ENCODE measurements around the gene EML3. TPM values are rescaled to one million over a fixed set of nuclear protein-coding genes. Genes with fewer than 3 reads are reported as not detected.

EML3 gene
- total and polyA plus RNA-seq, 2 of the 13 experiments (the other 11 are each of a cell fraction or from before 2014, with no cell fraction given), result 10.6 to 12.3 TPM

DNA sequence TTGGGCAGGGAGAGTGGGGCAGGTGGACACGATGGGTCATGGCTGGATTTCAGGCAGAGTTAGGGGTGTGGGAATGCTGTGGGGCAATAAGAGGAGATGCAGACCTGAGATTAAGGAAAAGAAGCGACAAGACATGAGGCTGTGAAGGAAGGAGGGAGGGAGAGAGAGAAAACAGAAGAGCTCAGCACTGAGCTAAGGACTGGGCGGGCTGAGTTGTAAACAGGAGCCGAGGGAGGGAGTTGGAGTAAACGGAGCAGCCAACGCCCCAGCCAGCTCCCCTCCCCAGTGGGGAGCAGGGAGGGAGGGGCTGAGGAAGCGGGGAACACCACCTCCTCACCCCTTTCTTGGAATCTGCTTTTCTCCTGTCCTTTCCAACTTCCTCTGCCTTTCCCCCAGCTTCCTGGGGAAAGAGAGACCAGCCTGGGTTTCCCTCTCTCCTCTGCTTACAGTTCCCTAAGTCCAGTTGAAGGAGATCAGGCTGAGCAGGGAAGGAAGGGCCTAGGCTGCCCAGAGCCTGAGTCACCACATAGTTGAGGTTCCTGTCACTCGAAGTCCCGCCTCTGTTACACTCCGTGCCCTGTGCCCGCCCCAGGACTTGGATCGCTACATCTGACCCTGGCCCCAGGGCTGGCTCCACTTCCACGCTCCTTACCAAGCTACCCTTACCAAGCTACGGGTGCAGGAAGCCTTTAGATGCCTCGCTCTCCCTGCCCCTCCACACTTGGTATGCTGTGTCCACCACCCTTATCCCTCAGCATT lies 59.3 kb downstream of the EML3 start (continued):
- TF ChIP-seq, protein P1, sequence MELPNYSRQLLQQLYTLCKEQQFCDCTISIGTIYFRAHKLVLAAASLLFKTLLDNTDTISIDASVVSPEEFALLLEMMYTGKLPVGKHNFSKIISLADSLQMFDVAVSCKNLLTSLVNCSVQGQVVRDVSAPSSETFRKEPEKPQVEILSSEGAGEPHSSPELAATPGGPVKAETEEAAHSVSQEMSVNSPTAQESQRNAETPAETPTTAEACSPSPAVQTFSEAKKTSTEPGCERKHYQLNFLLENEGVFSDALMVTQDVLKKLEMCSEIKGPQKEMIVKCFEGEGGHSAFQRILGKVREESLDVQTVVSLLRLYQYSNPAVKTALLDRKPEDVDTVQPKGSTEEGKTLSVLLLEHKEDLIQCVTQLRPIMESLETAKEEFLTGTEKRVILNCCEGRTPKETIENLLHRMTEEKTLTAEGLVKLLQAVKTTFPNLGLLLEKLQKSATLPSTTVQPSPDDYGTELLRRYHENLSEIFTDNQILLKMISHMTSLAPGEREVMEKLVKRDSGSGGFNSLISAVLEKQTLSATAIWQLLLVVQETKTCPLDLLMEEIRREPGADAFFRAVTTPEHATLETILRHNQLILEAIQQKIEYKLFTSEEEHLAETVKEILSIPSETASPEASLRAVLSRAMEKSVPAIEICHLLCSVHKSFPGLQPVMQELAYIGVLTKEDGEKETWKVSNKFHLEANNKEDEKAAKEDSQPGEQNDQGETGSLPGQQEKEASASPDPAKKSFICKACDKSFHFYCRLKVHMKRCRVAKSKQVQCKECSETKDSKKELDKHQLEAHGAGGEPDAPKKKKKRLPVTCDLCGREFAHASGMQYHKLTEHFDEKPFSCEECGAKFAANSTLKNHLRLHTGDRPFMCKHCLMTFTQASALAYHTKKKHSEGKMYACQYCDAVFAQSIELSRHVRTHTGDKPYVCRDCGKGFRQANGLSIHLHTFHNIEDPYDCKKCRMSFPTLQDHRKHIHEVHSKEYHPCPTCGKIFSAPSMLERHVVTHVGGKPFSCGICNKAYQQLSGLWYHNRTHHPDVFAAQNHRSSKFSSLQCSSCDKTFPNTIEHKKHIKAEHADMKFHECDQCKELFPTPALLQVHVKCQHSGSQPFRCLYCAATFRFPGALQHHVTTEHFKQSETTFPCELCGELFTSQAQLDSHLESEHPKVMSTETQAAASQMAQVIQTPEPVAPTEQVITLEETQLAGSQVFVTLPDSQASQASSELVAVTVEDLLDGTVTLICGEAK (IDR thresholded peaks at IDR 0.05), result no peak
- TF ChIP-seq, protein P1 (CRISPR knock-in tag; IDR thresholded peaks at IDR 0.05), result no peak
- peak; percentile 73 for TF ChIP-seq FOSL2 (CRISPR knock-in tag; IDR thresholded peaks at IDR 0.05)
- TF ChIP-seq FOXO1 (CRISPR knock-in tag; IDR thresholded peaks at IDR 0.05), result 0 out of 2 replicates have a peak, but pooled peaks have one; percentile 9
- TF ChIP-seq SATB2 (CRISPR knock-in tag; IDR thresholded peaks at IDR 0.05), result no peak
- TF ChIP-seq NRL (CRISPR knock-in tag; IDR thresholded peaks at IDR 0.05; ENCODE audit: borderline replicate concordance), result no peak
- TF ChIP-seq ZNF780A (CRISPR knock-in tag; IDR thresholded peaks at IDR 0.05), result no peak
- TF ChIP-seq ZNF124 (CRISPR knock-in tag; IDR thresholded peaks at IDR 0.05), result no peak
- TF ChIP-seq FOXK2 (IDR thresholded peaks at IDR 0.05), result no peak
- no peak for TF ChIP-seq ZNF546 (CRISPR knock-in tag; conservative IDR thresholded peaks at IDR 0.05)
- no peak for TF ChIP-seq NFKBIZ (CRISPR knock-in tag; IDR thresholded peaks at IDR 0.05)
- TF ChIP-seq KDM5B (CRISPR knock-in tag; IDR thresholded peaks at IDR 0.05; ENCODE audit: borderline replicate concordance), result peak; percentile 46; the same call in 1 of the 2 replicates
- no peak for TF ChIP-seq CC2D1A (CRISPR knock-in tag; IDR thresholded peaks at IDR 0.05)
- no peak for TF ChIP-seq ZFYVE20 (CRISPR knock-in tag; IDR thresholded peaks at IDR 0.05; ENCODE audit: borderline replicate concordance, low read depth)
- peak; percentile 23; the same call in 1 of the 2 replicates for TF ChIP-seq ZMYM3 (CRISPR knock-in tag; IDR thresholded peaks at IDR 0.05)
- no peak for TF ChIP-seq NCOA1 (CRISPR knock-in tag; IDR thresholded peaks at IDR 0.05)
- no peak; the same call in 1 of the 2 replicates for TF ChIP-seq ZNF121 (CRISPR knock-in tag; IDR thresholded peaks at IDR 0.05)

All from HepG2 (cell line).